HL-60 (cell line): ENCODE results near the gene CEP72.

ENCODE experiments used
- DNase-seq, 2 experiments: peaks; one replicate each; pipeline ENCODE4 v3.0.0-alpha.2; 2010 to 2020; ENCODE audit warnings: low read depth in 1 of 2, low spot score in 1 of 2
- H3K27ac ChIP-seq: fragments of 250-450 bp; sonication (Bioruptor Pico); replicated peaks from 2 replicates; pipeline ENCODE4 v1.5.1; 2020; ENCODE audit warnings: mild to moderate bottlenecking, moderate library complexity
- H3K27me3 ChIP-seq: fragments of 250-450 bp; sonication (Bioruptor Pico); 2 replicates; pipeline ENCODE4 v1.5.1; 2021; ENCODE audit warnings: mild to moderate bottlenecking, moderate library complexity; ENCODE audit not compliant: insufficient read depth, poor library complexity, severe bottlenecking
- H3K4me3 ChIP-seq: replicated peaks from 2 replicates; pipeline ENCODE4 v1.5.1; 2011; ENCODE audit warnings: mild to moderate bottlenecking, control low read depth, low read length; ENCODE audit not compliant: insufficient read depth
- GABPA ChIP-seq: IDR thresholded peaks from 2 replicates; pipeline ENCODE4 v1.6.1; 2012; ENCODE audit warnings: low read depth
- POLR2AphosphoS5 ChIP-seq: IDR thresholded peaks from 2 replicates; pipeline ENCODE4 v1.6.1; 2012; ENCODE audit warnings: low read depth
- SPI1 ChIP-seq: IDR thresholded peaks from 2 replicates; pipeline ENCODE4 v1.6.1; 2012; ENCODE audit warnings: low read depth, mild to moderate bottlenecking, borderline replicate concordance
- TF ChIP-seq, protein P1 (sequence below): IDR thresholded peaks from one replicate; pipeline ENCODE4 v1.5.1; 2011; ENCODE audit warnings: low read length, control low read depth, inconsistent platforms; ENCODE audit not compliant: insufficient read depth
- TF ChIP-seq, protein P2 (sequence below): IDR thresholded peaks from 2 replicates; pipeline ENCODE4 v1.6.1; 2012; ENCODE audit warnings: low read depth; ENCODE audit not compliant: insufficient replicate concordance

Gene CEP72

DNA sequence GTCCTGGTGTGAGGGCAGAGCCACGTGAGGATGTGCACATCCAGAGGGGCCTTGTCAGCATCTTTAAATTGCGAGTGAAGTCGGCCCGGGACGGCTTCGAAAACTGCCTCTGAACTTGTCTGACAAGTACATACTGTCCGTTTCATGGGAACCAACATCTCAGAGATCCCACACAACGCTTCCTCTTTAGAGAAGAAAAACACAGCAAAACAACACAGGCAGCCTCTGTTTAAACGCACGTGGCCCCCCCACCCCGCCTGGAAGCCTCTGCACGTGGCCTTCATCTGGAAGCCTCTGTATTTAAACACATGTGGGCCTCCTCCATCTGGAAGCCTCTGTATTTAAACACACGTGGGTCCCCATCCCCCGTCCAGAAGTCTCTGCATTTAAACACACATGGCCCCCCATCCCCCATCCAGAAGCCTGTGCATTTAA is 29.2 kb downstream of the CEP72 start:
- no peak overlapping the region for H3K27ac ChIP-seq
- TF ChIP-seq SPI1, result no peak
- TF ChIP-seq, protein P1, sequence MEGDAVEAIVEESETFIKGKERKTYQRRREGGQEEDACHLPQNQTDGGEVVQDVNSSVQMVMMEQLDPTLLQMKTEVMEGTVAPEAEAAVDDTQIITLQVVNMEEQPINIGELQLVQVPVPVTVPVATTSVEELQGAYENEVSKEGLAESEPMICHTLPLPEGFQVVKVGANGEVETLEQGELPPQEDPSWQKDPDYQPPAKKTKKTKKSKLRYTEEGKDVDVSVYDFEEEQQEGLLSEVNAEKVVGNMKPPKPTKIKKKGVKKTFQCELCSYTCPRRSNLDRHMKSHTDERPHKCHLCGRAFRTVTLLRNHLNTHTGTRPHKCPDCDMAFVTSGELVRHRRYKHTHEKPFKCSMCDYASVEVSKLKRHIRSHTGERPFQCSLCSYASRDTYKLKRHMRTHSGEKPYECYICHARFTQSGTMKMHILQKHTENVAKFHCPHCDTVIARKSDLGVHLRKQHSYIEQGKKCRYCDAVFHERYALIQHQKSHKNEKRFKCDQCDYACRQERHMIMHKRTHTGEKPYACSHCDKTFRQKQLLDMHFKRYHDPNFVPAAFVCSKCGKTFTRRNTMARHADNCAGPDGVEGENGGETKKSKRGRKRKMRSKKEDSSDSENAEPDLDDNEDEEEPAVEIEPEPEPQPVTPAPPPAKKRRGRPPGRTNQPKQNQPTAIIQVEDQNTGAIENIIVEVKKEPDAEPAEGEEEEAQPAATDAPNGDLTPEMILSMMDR, result no peak
- TF ChIP-seq POLR2AphosphoS5, result no peak
- TF ChIP-seq, protein P2, sequence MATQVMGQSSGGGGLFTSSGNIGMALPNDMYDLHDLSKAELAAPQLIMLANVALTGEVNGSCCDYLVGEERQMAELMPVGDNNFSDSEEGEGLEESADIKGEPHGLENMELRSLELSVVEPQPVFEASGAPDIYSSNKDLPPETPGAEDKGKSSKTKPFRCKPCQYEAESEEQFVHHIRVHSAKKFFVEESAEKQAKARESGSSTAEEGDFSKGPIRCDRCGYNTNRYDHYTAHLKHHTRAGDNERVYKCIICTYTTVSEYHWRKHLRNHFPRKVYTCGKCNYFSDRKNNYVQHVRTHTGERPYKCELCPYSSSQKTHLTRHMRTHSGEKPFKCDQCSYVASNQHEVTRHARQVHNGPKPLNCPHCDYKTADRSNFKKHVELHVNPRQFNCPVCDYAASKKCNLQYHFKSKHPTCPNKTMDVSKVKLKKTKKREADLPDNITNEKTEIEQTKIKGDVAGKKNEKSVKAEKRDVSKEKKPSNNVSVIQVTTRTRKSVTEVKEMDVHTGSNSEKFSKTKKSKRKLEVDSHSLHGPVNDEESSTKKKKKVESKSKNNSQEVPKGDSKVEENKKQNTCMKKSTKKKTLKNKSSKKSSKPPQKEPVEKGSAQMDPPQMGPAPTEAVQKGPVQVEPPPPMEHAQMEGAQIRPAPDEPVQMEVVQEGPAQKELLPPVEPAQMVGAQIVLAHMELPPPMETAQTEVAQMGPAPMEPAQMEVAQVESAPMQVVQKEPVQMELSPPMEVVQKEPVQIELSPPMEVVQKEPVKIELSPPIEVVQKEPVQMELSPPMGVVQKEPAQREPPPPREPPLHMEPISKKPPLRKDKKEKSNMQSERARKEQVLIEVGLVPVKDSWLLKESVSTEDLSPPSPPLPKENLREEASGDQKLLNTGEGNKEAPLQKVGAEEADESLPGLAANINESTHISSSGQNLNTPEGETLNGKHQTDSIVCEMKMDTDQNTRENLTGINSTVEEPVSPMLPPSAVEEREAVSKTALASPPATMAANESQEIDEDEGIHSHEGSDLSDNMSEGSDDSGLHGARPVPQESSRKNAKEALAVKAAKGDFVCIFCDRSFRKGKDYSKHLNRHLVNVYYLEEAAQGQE, result no peak
- TF ChIP-seq GABPA, result no peak
- H3K27me3 ChIP-seq, result no peaks in the 10 kb centered on the region
- no peak overlapping the region for H3K4me3 ChIP-seq
- no peak for DNase-seq

DNA sequence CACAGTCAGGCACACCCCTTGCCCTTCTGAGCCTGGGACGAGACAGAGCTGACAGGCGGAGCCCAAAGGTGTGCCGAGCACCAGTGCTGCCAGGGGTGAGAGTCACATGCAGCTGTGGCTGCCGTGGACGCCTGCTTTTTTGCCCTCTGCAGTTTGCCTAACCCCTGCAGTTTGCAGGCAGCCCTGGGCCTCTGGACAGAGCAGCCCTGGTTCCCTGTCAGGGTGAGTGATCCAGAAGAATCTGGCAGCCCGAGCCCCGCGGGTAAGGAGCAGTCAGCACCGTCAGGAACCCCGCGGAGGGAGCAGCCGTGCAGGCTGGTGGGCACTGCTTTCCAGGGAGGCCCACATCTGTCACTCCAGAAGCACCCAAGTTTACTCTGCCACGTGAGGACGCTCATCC is 30.3 kb downstream of the CEP72 start:
- no peaks in the 10 kb centered on the region for H3K27me3 ChIP-seq
- no peak for DNase-seq
- TF ChIP-seq POLR2AphosphoS5, result no peak
- TF ChIP-seq, protein P1, result no peak
- TF ChIP-seq SPI1, result no peak
- TF ChIP-seq, protein P2, result no peak
- no peak for TF ChIP-seq GABPA
- no peak overlapping the region for H3K4me3 ChIP-seq
- no peak overlapping the region for H3K27ac ChIP-seq

DNA sequence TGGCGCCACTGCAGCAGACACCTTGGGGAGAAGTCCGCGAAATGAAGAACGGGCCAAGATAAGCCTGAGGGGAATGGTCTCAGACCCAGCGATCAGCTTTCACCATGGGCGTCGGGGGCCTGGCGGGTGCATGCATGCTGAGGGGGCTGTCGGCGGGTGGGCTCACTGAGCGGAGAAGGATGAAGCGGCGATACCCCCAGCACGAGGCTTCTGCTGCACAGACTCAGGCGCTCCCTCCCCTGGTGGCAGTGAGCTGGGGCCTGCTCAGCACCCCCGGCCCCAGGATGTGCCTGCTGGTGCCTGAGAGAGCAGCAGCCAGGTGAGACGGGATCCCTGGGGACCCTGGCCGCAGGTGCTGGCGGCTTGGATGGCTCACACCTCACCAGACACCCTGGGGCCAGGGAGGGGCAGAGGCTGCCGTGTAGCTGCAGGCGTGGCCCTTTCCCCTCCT is 31.2 kb downstream of the CEP72 start:
- Histone ChIP-seq H3K27ac (no peak overlapping the region), H3K4me3 (no peak overlapping the region), H3K27me3 (no peaks in the 10 kb centered on the region)
- TF ChIP-seq, protein P1, result no peak
- TF ChIP-seq POLR2AphosphoS5 (no peak), SPI1 (no peak), GABPA (no peak)
- TF ChIP-seq, protein P2, result no peak
- no peak for DNase-seq
